Testis (tissue), 2 donors: ENCODE data around the gene MCEE.
"Not testable (repeated sequence)": the region's sequence is repeated elsewhere in the genome, so short reads cannot be mapped to it uniquely, and the experiment has no call there.

Source experiments
- CTCF ChIP-seq, 3 experiments: fragments of 450-650 bp in 2 of 3; fragments of 200-600 bp in 1 of 3; sonication (generic) in 1 of 3; IDR thresholded peaks; one replicate each; pipeline ENCODE4 v1.5.1; 2016 to 2019; ENCODE audit warnings: antibody characterized with exemption in 3 of 3, mild to moderate bottlenecking in 2 of 3, moderate library complexity in 1 of 3
- POLR2A ChIP-seq: fragments of 450-650 bp; IDR thresholded peaks from one replicate; pipeline ENCODE4 v1.6.1; 2017; ENCODE audit warnings: antibody characterized with exemption, mild to moderate bottlenecking, moderate library complexity

DNA sequence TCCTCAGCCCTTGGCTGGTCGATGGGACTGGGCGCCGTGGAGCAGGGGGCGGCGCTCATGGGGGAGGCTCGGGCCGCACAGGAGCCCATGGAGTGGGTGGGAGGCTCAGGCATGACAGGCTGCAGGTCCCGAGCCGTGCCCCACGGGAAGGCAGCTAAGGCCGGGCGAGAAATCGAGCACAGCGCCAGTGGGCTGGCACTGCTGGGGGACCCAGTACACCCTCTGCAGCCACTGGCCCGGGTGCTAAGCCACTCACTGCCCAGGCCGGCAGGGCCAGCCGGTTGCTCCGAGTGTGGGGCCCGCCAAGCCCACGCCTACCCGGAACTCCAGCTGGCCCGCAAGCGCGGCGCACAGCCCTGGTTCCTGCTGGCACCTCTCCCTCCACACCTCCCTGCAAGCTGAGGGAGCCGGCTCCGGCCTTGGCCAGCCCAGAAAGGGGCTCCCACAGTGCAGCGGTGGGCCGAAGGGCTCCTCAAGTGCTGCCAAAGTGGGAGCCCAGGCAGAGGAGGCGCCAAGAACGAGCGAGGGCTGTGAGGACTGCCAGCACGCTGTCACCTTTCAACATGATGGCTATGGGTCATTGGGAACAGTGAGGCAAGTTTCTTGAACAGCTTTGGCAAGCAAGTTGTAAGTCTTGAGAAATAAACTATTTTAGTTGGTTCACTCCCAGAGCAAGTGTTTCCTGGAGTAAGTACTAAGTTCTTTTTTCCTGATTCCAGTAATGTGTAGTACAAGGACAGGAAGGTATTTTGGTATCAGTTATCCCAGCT, 37.4 kb downstream of the MCEE start:
- TF ChIP-seq CTCF (IDR thresholded peaks at IDR 0.05); POLR2A: not testable (repeated sequence)
